ENCODE data around the gene KCNJ15. TPM values are rescaled to one million over a fixed set of nuclear protein-coding genes. Genes with fewer than 3 reads are reported as not detected.
"Not testable (repeated sequence)": the region's sequence is repeated elsewhere in the genome, so short reads cannot be mapped to it uniquely, and the experiment has no call there.

Gene KCNJ15
- total RNA-seq, 1 donor from 2014 or later: 0.51 TPM

GRCh38 chr21:38244407-38244787 is 12.4 kb upstream of the KCNJ15 start:
- DNase-seq (ENCODE audit: low read depth in 2 of 2): no peak

- DNase-seq (ENCODE audit: low read depth in 2 of 2): peak in 1 of 2 donors; percentile 70
Observed at GRCh38 chr21:38244885-38245869, 11.6 kb upstream of the KCNJ15 start.

- no peak for DNase-seq (ENCODE audit: low read depth in 2 of 2)
Observed at GRCh38 chr21:38246511-38246910, 10.3 kb upstream of the KCNJ15 start.

- not testable (repeated sequence) for DNase-seq (ENCODE audit: low read depth in 2 of 2)
Observed at GRCh38 chr21:38247054-38247453, 9.7 kb upstream of the KCNJ15 start.

- no peak for DNase-seq (ENCODE audit: low read depth in 2 of 2)
Observed at GRCh38 chr21:38247738-38248510, 8.9 kb upstream of the KCNJ15 start.

- DNase-seq (ENCODE audit: low read depth in 2 of 2): no peak
Observed at GRCh38 chr21:38249256-38249655, 7.5 kb upstream of the KCNJ15 start.

GRCh38 chr21:38249696-38250278 is 7.0 kb upstream of the KCNJ15 start:
- DNase-seq (ENCODE audit: low read depth in 2 of 2): no peak

GRCh38 chr21:38250991-38251418 is 5.8 kb upstream of the KCNJ15 start:
- DNase-seq (ENCODE audit: low read depth in 2 of 2): no peak

GRCh38 chr21:38254970-38255369 is 1.8 kb upstream of the KCNJ15 start:
- DNase-seq (ENCODE audit: low read depth in 2 of 2): no peak

- DNase-seq (ENCODE audit: low read depth in 2 of 2): no peak
Observed at GRCh38 chr21:38255571-38256117, 1.1 kb upstream of the KCNJ15 start.

GRCh38 chr21:38257667-38258066 is 876 bp downstream of the KCNJ15 start:
- no peak for DNase-seq (ENCODE audit: low read depth in 2 of 2)

GRCh38 chr21:38258521-38259485 is 2.0 kb downstream of the KCNJ15 start:
- no peak for DNase-seq (ENCODE audit: low read depth in 2 of 2)

GRCh38 chr21:38259665-38260064 is 2.9 kb downstream of the KCNJ15 start:
- DNase-seq (ENCODE audit: low read depth in 2 of 2): no peak

GRCh38 chr21:38260426-38260825 is 3.6 kb downstream of the KCNJ15 start:
- no peak for DNase-seq (ENCODE audit: low read depth in 2 of 2)

GRCh38 chr21:38261851-38262250 is 5.1 kb downstream of the KCNJ15 start:
- DNase-seq (ENCODE audit: low read depth in 2 of 2): no peak

- DNase-seq (ENCODE audit: low read depth in 2 of 2): no peak
Observed at GRCh38 chr21:38263493-38263892, 6.7 kb downstream of the KCNJ15 start.

GRCh38 chr21:38264571-38264970 is 7.8 kb downstream of the KCNJ15 start:
- no peak for DNase-seq (ENCODE audit: low read depth in 2 of 2)

GRCh38 chr21:38265166-38265565 is 8.4 kb downstream of the KCNJ15 start:
- no peak for DNase-seq (ENCODE audit: low read depth in 2 of 2)

GRCh38 chr21:38266732-38267131 is 9.9 kb downstream of the KCNJ15 start:
- DNase-seq (ENCODE audit: low read depth in 2 of 2): no peak

- DNase-seq (ENCODE audit: low read depth in 2 of 2): no peak
Observed at GRCh38 chr21:38267136-38267755, 10.5 kb downstream of the KCNJ15 start.
